OCI-LY1 (cell line): ENCODE results near the gene PPARGC1A.

ENCODE experiments used
- H2AFZ ChIP-seq: fragments of 200-600 bp; sonication (generic), shearing (Covaris generic); 2 replicates; pipeline ENCODE4 v1.6.0; 2014; ENCODE audit warnings: antibody characterized with exemption, mild to moderate bottlenecking, low read length
- H3F3A ChIP-seq: fragments of 200-600 bp; sonication (generic), shearing (Covaris generic); 2 replicates; pipeline ENCODE4 v1.6.0; 2014; ENCODE audit warnings: mild to moderate bottlenecking, antibody characterized with exemption, low read length, moderate library complexity; ENCODE audit not compliant: insufficient read depth
- H3K27ac ChIP-seq: fragments of 200-600 bp; sonication (generic); 2 replicates; pipeline ENCODE4 v1.5.1; 2014; ENCODE audit warnings: low read length, mixed run types, mild to moderate bottlenecking, low read depth; ENCODE audit not compliant: poor library complexity, severe bottlenecking
- H3K27me3 ChIP-seq: fragments of 200-600 bp; sonication (generic); 2 replicates; pipeline ENCODE4 v1.6.0; 2014; ENCODE audit warnings: antibody characterized with exemption, mild to moderate bottlenecking, low read length, moderate library complexity; ENCODE audit not compliant: insufficient read depth
- H3K36me3 ChIP-seq: fragments of 200-600 bp; sonication (generic); 2 replicates; pipeline ENCODE4 v1.6.1; 2014; ENCODE audit warnings: mild to moderate bottlenecking, antibody characterized with exemption, low read length, moderate library complexity, mixed read lengths; ENCODE audit not compliant: insufficient read depth
- H3K4me1 ChIP-seq: fragments of 200-600 bp; sonication (generic); 2 replicates; pipeline ENCODE4 v1.5.1; 2014; ENCODE audit warnings: mild to moderate bottlenecking, low read length, moderate library complexity; ENCODE audit not compliant: insufficient read depth, severe bottlenecking
- H3K4me2 ChIP-seq: fragments of 200-600 bp; sonication (generic), shearing (Covaris generic); 2 replicates; pipeline ENCODE4 v1.6.1; 2014; ENCODE audit warnings: low read length
- H3K4me3 ChIP-seq: fragments of 200-600 bp; sonication (generic); 2 replicates; pipeline ENCODE4 v1.5.1; 2014; ENCODE audit warnings: low read length, low read depth, mild to moderate bottlenecking, mixed read lengths; ENCODE audit not compliant: poor library complexity, severe bottlenecking
- H3K79me2 ChIP-seq: fragments of 200-600 bp; shearing (Covaris generic); 2 replicates; pipeline ENCODE4 v1.6.1; 2016; ENCODE audit warnings: mixed run types, low read length, mixed read lengths; ENCODE audit not compliant: insufficient read depth
- H3K9ac ChIP-seq: fragments of 200-600 bp; sonication (generic), shearing (Covaris generic); 2 replicates; pipeline ENCODE4 v1.6.1; 2014; ENCODE audit warnings: mild to moderate bottlenecking, low read length, mixed read lengths
- H3K9me2 ChIP-seq: fragments of 200-600 bp; sonication (generic), shearing (Covaris generic); 2 replicates; pipeline ENCODE4 v1.6.1; 2014; ENCODE audit warnings: low read depth, mild to moderate bottlenecking, low read length, mixed read lengths
- H3K9me3 ChIP-seq: fragments of 200-600 bp; shearing (Covaris generic); 2 replicates; pipeline ENCODE4 v1.6.1; 2014; ENCODE audit warnings: low read length, mixed read lengths
- H4K20me1 ChIP-seq: fragments of 200-600 bp; sonication (generic), shearing (Covaris generic); 2 replicates; pipeline ENCODE4 v1.6.0; 2016; ENCODE audit warnings: mild to moderate bottlenecking, low read length; ENCODE audit not compliant: insufficient read depth
- CTCF ChIP-seq: fragments of 200-600 bp; sonication (generic), shearing (Covaris generic); IDR thresholded peaks from 2 replicates; pipeline ENCODE4 v1.5.1; 2017; ENCODE audit warnings: mild to moderate bottlenecking, antibody characterized with exemption, low read length, moderate library complexity, mixed read lengths
- EZH2 ChIP-seq: fragments of 200-600 bp; sonication (generic), shearing (Covaris generic); IDR thresholded peaks from 2 replicates; pipeline ENCODE4 v1.8.0; 2017; ENCODE audit warnings: borderline replicate concordance, mixed run types, mild to moderate bottlenecking, antibody characterized with exemption, low read length, moderate library complexity, mixed read lengths

PPARGC1A gene

GRCh38 chr4:23890369-23891063 is 669 bp upstream of the PPARGC1A start:
- no peaks in the 10 kb centered on the region for H3K27me3 ChIP-seq
- no peak overlapping the region for H3K4me2 ChIP-seq
- no peaks in the 10 kb centered on the region for H3K9me3 ChIP-seq
- no peaks in the 10 kb centered on the region for H4K20me1 ChIP-seq
- no peak for TF ChIP-seq EZH2
- TF ChIP-seq CTCF, result no peak
- no peaks in the 10 kb centered on the region for H3K79me2 ChIP-seq
- no peak overlapping the region for H3K9ac ChIP-seq
- H3K9me2 ChIP-seq, result no peaks in the 10 kb centered on the region
- H3K4me3 ChIP-seq, result no peak overlapping the region
- H3K4me1 ChIP-seq, result no peaks in the 10 kb centered on the region
- H3F3A ChIP-seq, result no peaks in the 10 kb centered on the region
- H3K27ac ChIP-seq, result no peak overlapping the region
- no peaks in the 10 kb centered on the region for H3K36me3 ChIP-seq
- H2AFZ ChIP-seq, result no peak overlapping the region

- no peaks in the 10 kb centered on the region for H3K79me2 ChIP-seq
- H3K27ac ChIP-seq, result no peak overlapping the region
- H3K27me3 ChIP-seq, result no peaks in the 10 kb centered on the region
- H3K36me3 ChIP-seq, result no peaks in the 10 kb centered on the region
- no peaks in the 10 kb centered on the region for H4K20me1 ChIP-seq
- H3F3A ChIP-seq, result no peaks in the 10 kb centered on the region
- H3K9me2 ChIP-seq, result no peaks in the 10 kb centered on the region
- TF ChIP-seq CTCF (no peak), EZH2 (no peak)
- H3K9me3 ChIP-seq, result no peaks in the 10 kb centered on the region
- H3K4me3 ChIP-seq, result no peak overlapping the region
- H3K9ac ChIP-seq, result no peak overlapping the region
- H3K4me2 ChIP-seq, result no peak overlapping the region
- no peaks in the 10 kb centered on the region for H3K4me1 ChIP-seq
- H2AFZ ChIP-seq, result no peak overlapping the region
Observed at GRCh38 chr4:23889391-23889790, 456 bp downstream of the PPARGC1A start.

DNA sequence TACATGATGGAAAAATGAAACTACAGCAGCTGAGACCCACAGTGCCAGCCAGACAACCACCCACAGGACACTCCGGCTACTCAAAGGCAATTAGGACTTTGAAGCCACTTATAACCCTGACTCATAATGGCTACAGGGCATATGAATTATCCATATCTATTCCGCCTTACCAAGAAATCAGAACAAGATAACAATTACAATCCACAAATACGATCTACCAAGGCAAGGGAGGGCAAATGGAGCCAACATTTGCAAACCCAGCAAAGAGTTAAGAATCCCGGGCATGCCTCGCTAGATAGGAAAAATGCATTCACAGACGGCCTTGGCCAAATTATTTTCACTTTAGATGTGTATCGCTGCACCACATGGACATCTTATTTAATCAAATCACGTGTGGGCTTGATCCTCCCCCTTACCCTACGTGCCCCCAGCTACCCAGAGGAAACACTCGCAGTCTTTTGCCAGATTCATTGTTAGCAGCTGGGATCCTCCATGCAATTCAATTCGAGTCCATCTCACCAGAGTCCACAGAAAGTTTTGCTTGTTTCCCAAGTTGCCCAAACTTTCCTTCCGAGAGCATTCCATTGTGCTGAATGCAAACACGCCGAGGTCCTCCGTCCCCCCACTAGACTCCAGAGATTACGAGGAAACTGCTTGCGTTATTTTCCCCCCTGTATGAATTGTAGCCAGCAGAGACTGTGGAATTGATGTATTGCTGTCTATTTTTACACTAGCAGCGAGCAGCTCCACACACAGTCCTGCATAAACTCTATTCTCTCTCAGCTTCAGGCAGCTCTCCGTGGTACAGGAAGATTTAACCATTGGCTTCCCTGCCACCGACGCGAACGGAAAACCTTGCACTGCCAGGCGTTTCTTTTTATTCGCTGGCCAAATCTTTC is 1.2 kb downstream of the PPARGC1A start:
- Histone ChIP-seq H4K20me1 (no peaks in the 10 kb centered on the region), H3K4me3 (no peak overlapping the region), H3K4me1 (no peaks in the 10 kb centered on the region), H3K79me2 (no peaks in the 10 kb centered on the region), H3K9ac (no peak overlapping the region), H2AFZ (no peak overlapping the region), H3K27me3 (no peaks in the 10 kb centered on the region), H3K9me3 (no peaks in the 10 kb centered on the region), H3F3A (no peaks in the 10 kb centered on the region), H3K4me2 (no peak overlapping the region), H3K27ac (no peak overlapping the region), H3K36me3 (no peaks in the 10 kb centered on the region), H3K9me2 (no peaks in the 10 kb centered on the region)
- TF ChIP-seq EZH2 (no peak), CTCF (no peak)
